NCI-H2171 (cell line): ENCODE measurements around the gene TIGAR.

Experiments used
- DNase-seq: peaks from one replicate; lab custom pipeline; 2025; lab: John Stamatoyannopoulos, UW

The TIGAR gene

GRCh38 chr12:4282892-4283511 lies 38.0 kb upstream of the TIGAR start:
- DNase-seq: no peak

GRCh38 chr12:4283512-4284255 lies 37.3 kb upstream of the TIGAR start:
- no peak for DNase-seq

GRCh38 chr12:4284306-4284705 lies 36.7 kb upstream of the TIGAR start:
- no peak for DNase-seq

- DNase-seq: no peak
Observed at GRCh38 chr12:4285070-4285469, 35.9 kb upstream of the TIGAR start.

GRCh38 chr12:4286228-4286627 lies 34.8 kb upstream of the TIGAR start:
- no peak for DNase-seq

- no peak for DNase-seq
Observed at GRCh38 chr12:4286771-4287317, 34.2 kb upstream of the TIGAR start.

- no peak for DNase-seq
Observed at GRCh38 chr12:4287325-4288211, 33.4 kb upstream of the TIGAR start.

GRCh38 chr12:4288296-4289131 lies 32.5 kb upstream of the TIGAR start:
- DNase-seq: no peak

GRCh38 chr12:4289231-4289878 lies 31.7 kb upstream of the TIGAR start:
- DNase-seq: no peak

GRCh38 chr12:4289998-4290790 lies 30.8 kb upstream of the TIGAR start:
- DNase-seq: no peak

- no peak for DNase-seq
Observed at GRCh38 chr12:4292341-4293073, 28.5 kb upstream of the TIGAR start.

GRCh38 chr12:4293299-4293965 lies 27.6 kb upstream of the TIGAR start:
- no peak for DNase-seq

- no peak for DNase-seq
Observed at GRCh38 chr12:4293966-4294505, 27.0 kb upstream of the TIGAR start.

GRCh38 chr12:4296751-4297150 lies 24.3 kb upstream of the TIGAR start:
- DNase-seq: no peak

- DNase-seq: no peak
Observed at GRCh38 chr12:4297617-4298016, 23.4 kb upstream of the TIGAR start.

- no peak for DNase-seq
Observed at GRCh38 chr12:4300883-4301282, 20.1 kb upstream of the TIGAR start.

- DNase-seq: no peak
Observed at GRCh38 chr12:4301932-4302501, 19.0 kb upstream of the TIGAR start.

GRCh38 chr12:4302881-4303280 lies 18.1 kb upstream of the TIGAR start:
- DNase-seq: no peak
